Neural progenitor cell (in vitro differentiated cells): ENCODE data around the gene CTU2.

Experiments
- EZH2 ChIP-seq: fragments of 200-600 bp; sonication (generic); IDR thresholded peaks from 2 replicates; pipeline ENCODE4 v1.6.1; 2017; ENCODE audit warnings: antibody characterized with exemption, mild to moderate bottlenecking, moderate library complexity
- TF ChIP-seq, protein P1 (sequence below): fragments of 200-600 bp; sonication (generic); IDR thresholded peaks from 2 replicates; pipeline ENCODE4 v1.5.1; 2017; ENCODE audit warnings: antibody characterized with exemption, mild to moderate bottlenecking

DNA sequence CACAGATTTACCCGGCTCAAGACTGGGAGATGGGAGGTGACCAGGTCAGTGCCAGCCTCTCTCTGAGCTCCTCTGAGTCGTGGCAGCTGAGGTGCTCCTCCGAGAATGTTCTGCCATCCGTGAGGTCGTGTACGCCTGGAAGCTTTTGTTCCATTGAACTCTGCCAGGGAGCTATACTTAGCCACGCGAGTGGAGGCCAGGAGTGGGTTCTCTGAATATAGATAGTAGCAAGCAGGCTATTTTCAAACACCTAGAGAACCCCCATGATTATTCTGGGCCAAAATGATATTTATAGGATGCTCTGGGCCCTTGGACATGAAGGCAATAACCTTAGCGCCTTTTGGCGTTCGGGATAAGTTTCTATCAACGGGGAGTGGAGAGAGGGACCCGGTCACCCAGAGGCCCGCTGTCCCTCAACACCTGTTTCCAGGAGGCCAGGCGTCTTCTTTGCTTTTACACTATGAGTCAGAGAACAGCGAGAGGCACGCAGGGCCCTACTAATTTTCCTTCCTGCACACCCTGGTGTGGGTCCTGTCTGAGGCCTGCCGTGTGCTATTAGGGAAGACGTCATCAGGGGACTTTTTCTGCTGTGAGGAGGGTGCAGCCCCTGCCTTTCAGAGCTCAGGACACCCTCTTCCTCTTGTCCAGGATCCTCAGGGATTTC, 32.5 kb upstream of the CTU2 start:
- TF ChIP-seq, protein P1, sequence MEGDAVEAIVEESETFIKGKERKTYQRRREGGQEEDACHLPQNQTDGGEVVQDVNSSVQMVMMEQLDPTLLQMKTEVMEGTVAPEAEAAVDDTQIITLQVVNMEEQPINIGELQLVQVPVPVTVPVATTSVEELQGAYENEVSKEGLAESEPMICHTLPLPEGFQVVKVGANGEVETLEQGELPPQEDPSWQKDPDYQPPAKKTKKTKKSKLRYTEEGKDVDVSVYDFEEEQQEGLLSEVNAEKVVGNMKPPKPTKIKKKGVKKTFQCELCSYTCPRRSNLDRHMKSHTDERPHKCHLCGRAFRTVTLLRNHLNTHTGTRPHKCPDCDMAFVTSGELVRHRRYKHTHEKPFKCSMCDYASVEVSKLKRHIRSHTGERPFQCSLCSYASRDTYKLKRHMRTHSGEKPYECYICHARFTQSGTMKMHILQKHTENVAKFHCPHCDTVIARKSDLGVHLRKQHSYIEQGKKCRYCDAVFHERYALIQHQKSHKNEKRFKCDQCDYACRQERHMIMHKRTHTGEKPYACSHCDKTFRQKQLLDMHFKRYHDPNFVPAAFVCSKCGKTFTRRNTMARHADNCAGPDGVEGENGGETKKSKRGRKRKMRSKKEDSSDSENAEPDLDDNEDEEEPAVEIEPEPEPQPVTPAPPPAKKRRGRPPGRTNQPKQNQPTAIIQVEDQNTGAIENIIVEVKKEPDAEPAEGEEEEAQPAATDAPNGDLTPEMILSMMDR: no peak
- no peak for TF ChIP-seq EZH2
